ENCODE data around the gene AMN1.

AMN1 gene

GRCh38 chr12:31633464-31633863 is 95.4 kb downstream of the AMN1 start:
- no peak for DNase-seq (ENCODE audit: low read depth in 2 of 3, low spot score in 1 of 3)

- no peak for DNase-seq (ENCODE audit: low read depth in 2 of 3, low spot score in 1 of 3)
These were observed 97.0 kb downstream of the AMN1 start for GRCh38 chr12:31631809-31632208.

GRCh38 chr12:31631023-31631724 is 97.6 kb downstream of the AMN1 start:
- DNase-seq (ENCODE audit: low read depth in 2 of 3, low spot score in 1 of 3) = no peak

GRCh38 chr12:31629756-31630732 is 98.8 kb downstream of the AMN1 start:
- DNase-seq (ENCODE audit: low read depth in 2 of 3, low spot score in 1 of 3) = no peak

GRCh38 chr12:31627456-31628054 is 101.3 kb downstream of the AMN1 start:
- DNase-seq (ENCODE audit: low read depth in 2 of 3, low spot score in 1 of 3) = no peak

GRCh38 chr12:31626270-31626995 is 102.4 kb downstream of the AMN1 start:
- no peak for DNase-seq (ENCODE audit: low read depth in 2 of 3, low spot score in 1 of 3)

- DNase-seq (ENCODE audit: low read depth in 2 of 3, low spot score in 1 of 3) = no peak
These were observed 106.8 kb downstream of the AMN1 start for GRCh38 chr12:31622038-31622437.
